H1 (cell line): Measurements from ENCODE around the gene COLEC11. TPM values are rescaled to one million over a fixed set of nuclear protein-coding genes. Genes with fewer than 3 reads are reported as not detected.

Experiments
- CBX8 ChIP-seq: fragments of 300-800, 300-1000 bp; sonication (generic); IDR thresholded peaks from 2 replicates; pipeline ENCODE4 v1.7.1; 2016; ENCODE audit warnings: low read depth, low read length, borderline replicate concordance
- CHD7 ChIP-seq: fragments of 300-600 bp; sonication (generic); IDR thresholded peaks from 2 replicates; pipeline ENCODE4 v1.7.1; 2012; ENCODE audit warnings: low read length, moderate library complexity, mild to moderate bottlenecking, inconsistent platforms; ENCODE audit not compliant: insufficient replicate concordance
- EGR1 ChIP-seq: IDR thresholded peaks from 2 replicates; pipeline ENCODE4 v1.6.1; 2011; ENCODE audit warnings: low read depth, low read length, borderline replicate concordance
- MAX ChIP-seq: IDR thresholded peaks from 2 replicates; pipeline ENCODE4 v1.6.1; 2012; ENCODE audit warnings: inconsistent platforms
- YY1 ChIP-seq: IDR thresholded peaks from 2 replicates; pipeline ENCODE4 v1.6.1; 2011; ENCODE audit warnings: low read depth, mild to moderate bottlenecking, low read length
- polyA plus RNA-seq, 7 experiments: library from polyadenylated mRNA; depleted of rRNA in 3 of 7; stranded (reverse) in 5 of 7; unstranded in 2 of 7; fragments of >200 nt in 5 of 7; fragments of 200-250 nt in 2 of 7; gene quantifications; 1 replicate in 5 of 7; 2 replicates in 1 of 7; 4 replicates in 1 of 7; pipeline versions ENCODE4 v1.2.1 to v1.2.3, GENCODE V29; 2011 to 2013; ENCODE audit warnings: missing spikeins in 2 of 7, mixed read lengths in 2 of 7
- total RNA-seq: library from RNA; stranded (reverse); fragmentation: NEBNext Ultra II Directional; extraction: Animal tissue kit (Norgen Biotek cat#: 25700); gene quantifications from 2 replicates; pipeline ENCODE4 v1.2.1, GENCODE V29; 2021

Gene COLEC11
- total and polyA plus RNA-seq, 2 of the 8 experiments (the other 6 are each of a cell fraction or from before 2014, with no cell fraction given) = 0.47 to 0.80 TPM

- TF ChIP-seq CHD7 (no peak), MAX (no peak), CBX8 (no peak), YY1 (no peak), EGR1 (no peak)
Observed at GRCh38 chr2:3642521-3643215, 47.8 kb downstream of the COLEC11 start (continued).
